Measurements from ENCODE around the gene ARHGAP24.

ARHGAP24 gene

DNA sequence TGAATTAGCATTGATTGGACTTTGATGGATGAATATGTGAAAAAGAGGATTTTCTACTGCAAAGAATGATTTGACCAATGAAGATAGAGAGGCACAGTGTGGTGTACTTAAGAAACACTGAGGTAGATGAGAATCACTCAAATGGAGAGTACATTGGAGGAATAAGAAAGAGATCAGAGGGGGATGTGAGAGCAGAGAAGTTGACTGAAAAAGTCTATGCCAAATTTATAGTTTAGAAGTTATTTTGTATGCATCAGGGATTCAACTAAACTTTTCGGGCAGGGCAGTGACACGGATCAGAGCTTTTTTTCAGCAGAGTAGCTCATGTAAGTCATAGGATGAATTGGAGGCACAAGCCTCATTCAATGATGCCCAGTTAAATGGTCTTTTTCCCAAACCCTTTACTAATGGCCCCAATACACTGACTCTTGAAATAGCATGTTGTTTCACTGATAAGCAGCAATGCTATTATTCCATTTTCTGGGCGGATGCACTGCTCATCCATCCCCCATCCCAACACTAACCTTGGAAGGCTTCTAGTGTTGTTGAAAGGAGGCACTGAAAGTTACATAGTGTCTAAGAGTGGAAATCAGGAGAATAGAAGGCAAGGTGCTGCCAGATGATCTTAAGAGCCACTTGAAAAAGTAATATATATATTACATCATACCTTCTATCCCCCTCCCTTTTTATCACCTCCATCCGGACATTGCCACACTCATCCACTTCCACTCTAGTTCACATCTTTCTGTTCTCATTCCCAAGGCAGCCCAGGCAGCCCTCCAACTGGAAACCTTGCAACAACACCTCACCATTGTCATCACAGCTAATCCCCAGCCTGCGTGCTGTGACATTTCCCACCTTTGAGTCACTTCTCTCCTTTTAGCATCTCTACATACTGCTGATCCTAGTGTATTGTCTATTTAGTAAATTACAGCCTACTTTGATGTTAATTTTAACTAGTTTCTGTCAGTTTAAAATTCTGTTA, 46.1 kb downstream of the ARHGAP24 start:
- TF ChIP-seq, protein P1, sequence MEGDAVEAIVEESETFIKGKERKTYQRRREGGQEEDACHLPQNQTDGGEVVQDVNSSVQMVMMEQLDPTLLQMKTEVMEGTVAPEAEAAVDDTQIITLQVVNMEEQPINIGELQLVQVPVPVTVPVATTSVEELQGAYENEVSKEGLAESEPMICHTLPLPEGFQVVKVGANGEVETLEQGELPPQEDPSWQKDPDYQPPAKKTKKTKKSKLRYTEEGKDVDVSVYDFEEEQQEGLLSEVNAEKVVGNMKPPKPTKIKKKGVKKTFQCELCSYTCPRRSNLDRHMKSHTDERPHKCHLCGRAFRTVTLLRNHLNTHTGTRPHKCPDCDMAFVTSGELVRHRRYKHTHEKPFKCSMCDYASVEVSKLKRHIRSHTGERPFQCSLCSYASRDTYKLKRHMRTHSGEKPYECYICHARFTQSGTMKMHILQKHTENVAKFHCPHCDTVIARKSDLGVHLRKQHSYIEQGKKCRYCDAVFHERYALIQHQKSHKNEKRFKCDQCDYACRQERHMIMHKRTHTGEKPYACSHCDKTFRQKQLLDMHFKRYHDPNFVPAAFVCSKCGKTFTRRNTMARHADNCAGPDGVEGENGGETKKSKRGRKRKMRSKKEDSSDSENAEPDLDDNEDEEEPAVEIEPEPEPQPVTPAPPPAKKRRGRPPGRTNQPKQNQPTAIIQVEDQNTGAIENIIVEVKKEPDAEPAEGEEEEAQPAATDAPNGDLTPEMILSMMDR (conservative IDR thresholded peaks at IDR 0.05) = no peak
- no peak for TF ChIP-seq ZFX (IDR thresholded peaks at IDR 0.05)
- H3K27ac ChIP-seq = no peak overlapping the region

DNA sequence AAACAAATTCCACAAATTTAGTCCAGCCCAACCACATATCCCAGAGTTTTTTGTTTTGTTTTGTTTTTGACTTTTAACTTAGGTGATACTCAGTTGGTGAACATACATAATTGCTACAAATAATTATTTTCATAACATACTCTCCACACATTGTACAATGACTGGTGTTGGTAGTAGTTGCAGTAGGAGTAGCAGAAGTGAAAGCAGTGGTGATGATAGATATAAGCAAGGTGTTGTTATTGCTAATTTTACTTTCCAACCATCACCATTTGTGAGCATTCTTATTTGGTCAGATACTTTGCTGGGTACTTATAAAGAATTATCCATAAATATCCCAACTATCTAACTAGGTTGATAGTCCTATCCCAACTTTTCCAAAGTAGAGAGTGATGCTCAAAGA, 47.3 kb downstream of the ARHGAP24 start:
- TF ChIP-seq, protein P1 (conservative IDR thresholded peaks at IDR 0.05) = no peak
- no peak for TF ChIP-seq ZFX (IDR thresholded peaks at IDR 0.05)

DNA sequence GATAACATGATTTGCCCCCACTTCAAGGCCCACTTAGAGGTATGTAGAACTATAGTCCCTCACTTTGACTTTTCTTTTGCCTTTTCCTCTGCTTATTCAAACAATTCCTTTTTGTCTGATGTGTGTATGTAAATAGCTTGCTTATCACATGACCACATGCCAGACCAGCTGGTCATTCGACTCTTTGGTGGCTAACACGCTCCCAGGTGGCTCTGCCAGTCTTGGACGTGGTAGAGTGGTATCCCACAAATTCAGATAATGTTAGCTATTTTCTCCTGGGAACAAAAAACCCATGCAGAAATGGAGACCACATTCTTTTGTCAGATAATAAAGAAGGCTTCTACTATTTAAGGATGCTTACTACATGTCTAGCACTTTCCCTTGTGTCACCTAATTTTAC, 47.9 kb downstream of the ARHGAP24 start:
- TF ChIP-seq, protein P1 (conservative IDR thresholded peaks at IDR 0.05) = no peak
- no peak for TF ChIP-seq ZFX (IDR thresholded peaks at IDR 0.05)
- H3K27ac ChIP-seq = no peak overlapping the region

More for the DNA sequence above, 47.3 kb downstream of the ARHGAP24 start:
- H3K27ac ChIP-seq = no peak overlapping the region

DNA sequence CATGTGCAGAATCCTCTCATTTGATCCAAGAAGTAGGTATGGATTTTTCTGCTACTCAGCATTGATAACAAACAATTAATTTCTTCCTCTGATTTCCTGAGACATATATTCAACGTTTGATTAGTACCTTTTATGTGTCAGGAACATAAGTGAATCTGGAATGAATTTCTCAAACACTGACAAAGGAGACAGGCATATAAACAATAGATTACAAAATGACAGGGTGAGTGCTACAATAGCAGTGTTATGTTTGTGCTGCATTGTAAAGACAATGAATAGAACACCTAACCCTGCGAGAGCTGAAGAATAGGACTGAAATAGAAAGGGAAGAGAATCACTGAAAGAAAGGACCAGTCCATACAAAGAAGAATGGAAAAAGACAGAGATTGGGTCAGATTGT, 52.9 kb downstream of the ARHGAP24 start:
- H3K27ac ChIP-seq = no peak overlapping the region
- TF ChIP-seq, protein P1 (conservative IDR thresholded peaks at IDR 0.05) = no peak
- TF ChIP-seq ZFX (IDR thresholded peaks at IDR 0.05) = no peak

DNA sequence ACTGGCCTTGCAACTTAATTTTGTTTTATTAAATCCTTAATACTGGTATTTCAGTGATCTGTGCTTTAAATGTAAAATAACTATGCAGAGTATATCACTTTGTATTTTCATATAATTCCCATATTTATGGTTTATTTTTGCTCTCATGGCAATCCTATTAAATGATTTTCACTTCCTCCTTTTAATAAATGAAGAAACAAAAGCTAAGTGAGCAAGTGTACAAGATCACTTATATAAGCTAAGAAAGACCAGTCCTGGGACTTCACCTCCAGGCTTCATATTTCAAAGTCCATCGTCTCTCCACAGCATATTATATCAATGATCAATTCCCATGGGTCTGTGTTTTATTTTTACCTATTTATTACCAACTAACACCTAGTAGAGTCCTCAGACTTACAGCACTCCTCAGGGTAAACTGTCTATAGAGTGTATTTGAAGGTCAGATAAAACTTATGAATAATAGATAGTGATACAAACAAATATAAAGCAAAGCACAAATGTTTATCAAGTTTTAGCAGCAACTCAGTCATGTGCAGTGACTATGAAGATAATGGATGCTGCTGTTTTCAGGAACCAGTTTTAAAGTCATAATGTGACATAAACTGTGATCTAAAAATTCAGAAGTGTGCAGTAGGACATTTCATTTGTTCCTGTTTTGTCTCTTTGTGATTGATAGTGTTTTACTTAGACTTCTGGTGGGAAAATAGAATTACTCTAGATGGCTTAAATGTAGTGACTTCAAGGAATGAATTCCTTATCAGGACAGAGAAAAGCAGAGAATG, 56.8 kb downstream of the ARHGAP24 start:
- H3K27ac ChIP-seq = no peak overlapping the region
- no peak for TF ChIP-seq ZFX (IDR thresholded peaks at IDR 0.05)
- TF ChIP-seq, protein P1 (conservative IDR thresholded peaks at IDR 0.05) = no peak

DNA sequence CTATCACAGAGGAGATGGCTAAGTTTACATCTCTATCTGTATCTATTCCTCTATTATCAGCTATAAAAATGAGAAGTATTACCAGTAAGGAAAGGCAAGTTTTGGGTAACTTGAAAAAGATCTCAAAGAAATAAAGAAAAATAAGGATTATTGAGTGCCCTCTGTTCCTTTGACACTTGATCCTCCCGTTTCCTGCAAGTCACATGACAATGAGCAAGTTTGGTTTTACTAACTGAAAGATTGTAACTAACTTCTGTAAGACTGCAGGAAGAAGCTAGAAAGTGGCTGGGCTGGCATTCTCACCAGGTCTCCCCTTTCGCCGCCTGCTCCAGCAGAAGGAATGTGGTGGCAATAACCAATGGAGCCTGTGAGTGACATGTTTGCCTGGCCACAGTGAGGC, 59.2 kb downstream of the ARHGAP24 start:
- H3K27ac ChIP-seq = no peak overlapping the region
- TF ChIP-seq ZFX (IDR thresholded peaks at IDR 0.05) = no peak
- TF ChIP-seq, protein P1 (conservative IDR thresholded peaks at IDR 0.05) = no peak

DNA sequence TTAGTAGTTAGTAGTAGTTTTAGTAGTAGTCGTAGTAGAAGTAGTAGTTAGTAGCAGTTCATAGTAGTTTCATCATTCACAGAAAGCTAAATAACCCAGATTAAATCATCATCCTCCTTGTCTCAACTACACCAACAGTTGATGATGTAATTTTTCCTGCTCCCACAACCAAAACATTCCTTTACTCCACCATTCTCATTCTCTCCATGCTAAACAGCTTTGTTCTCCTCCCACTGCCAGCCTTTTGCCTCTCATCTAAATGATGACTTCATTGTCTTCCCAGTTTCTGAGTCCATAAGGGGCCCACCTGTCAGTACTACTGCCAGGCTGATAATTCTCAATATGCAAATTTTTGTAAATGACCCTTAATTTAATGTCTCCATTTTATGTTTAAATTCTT, 68.9 kb downstream of the ARHGAP24 start:
- TF ChIP-seq, protein P1 (conservative IDR thresholded peaks at IDR 0.05) = no peak
- no peak for TF ChIP-seq ZFX (IDR thresholded peaks at IDR 0.05)
- no peak overlapping the region for H3K27ac ChIP-seq
